ENCODE data around the gene LIX1L. TPM values are rescaled to one million over a fixed set of nuclear protein-coding genes. Genes with fewer than 3 reads are reported as not detected.

LIX1L gene
- total and polyA plus RNA-seq, 2 donors (not counting 3 experiments of a cell fraction or from before 2014, with no cell fraction given), result 54.9 to 56.4 TPM

GRCh38 chr1:145992958-145993617 lies 35.3 kb upstream of the LIX1L start:
- intact Hi-C loops (cut with micrococcal nuclease) (no loop called here), dilution Hi-C loops (cut with MboI; ENCODE audit: extremely low pct_ligation_motif_present, low sequenced_read_pairs) (no loop called here)
- Histone ChIP-seq H3K27me3 (ENCODE audit: control insufficient read depth in 2 of 2, insufficient read depth in 2 of 2, low read length in 2 of 2) (no peaks in the 10 kb centered on the region), H4K20me1 (replicated peaks; ENCODE audit: control insufficient read depth, extremely low read depth, insufficient read depth, low read length) (no peaks in the 10 kb centered on the region), H3K79me2 (ENCODE audit: control insufficient read depth, insufficient read depth, low read length) (peaks cover 10% of the 10 kb centered on the region), H2AFZ (ENCODE audit: low read depth, low read length) (no peak overlapping the region), H3K36me3 (ENCODE audit: control insufficient read depth in 2 of 2, extremely low read depth in 1 of 2, insufficient read depth in 2 of 2, low read length in 2 of 2) (peaks cover 2 to 16% of the 10 kb centered on the region in 2 experiments), H3K4me1 (ENCODE audit: control insufficient read depth, extremely low read depth, insufficient read depth, low read length) (peaks cover 13% of the 10 kb centered on the region), H3K27ac (ENCODE audit: insufficient read depth, low read depth, low read length) (no peak overlapping the region), H3K9me1 (replicated peaks; ENCODE audit: control insufficient read depth, extremely low read depth, insufficient read depth, low read length) (no peaks in the 10 kb centered on the region), H3K4me2 (ENCODE audit: insufficient read depth, low read length) (no peak overlapping the region), H3K9ac (replicated peaks; ENCODE audit: extremely low read depth, insufficient read depth, low read length) (no peak overlapping the region), H3K9me3 (replicated peaks; ENCODE audit: control insufficient read depth, insufficient read depth, low read length) (no peaks in the 10 kb centered on the region), H3K4me3 (replicated peaks in 1 of 3; ENCODE audit: insufficient read depth in 1 of 3, low read depth in 1 of 3, low read length in 3 of 3) (no peak overlapping the region)
- FAIRE-seq (no peak), DNase-seq (ENCODE audit: low read depth, low spot score) (no peak)
- ChIA-PET POLR2A (interaction anchor here (1.4 kb wide), 1 partner anchor 14 kb away, joined by 4 read pairs; no protein-coding TSS in a partner anchor), CTCF (interaction anchor here (10.4 to 20.0 kb wide), 2 partner anchors 13 to 14 kb away, joined by 87 to 496 read pairs; no protein-coding TSS in a partner anchor)
- no TSS peak for BruUV-seq (replicated peaks)
- TF ChIP-seq POLR2A (IDR thresholded peaks at IDR 0.05; ENCODE audit: low read depth, low read length) (no peak), EZH2 (IDR thresholded peaks at IDR 0.05; ENCODE audit: borderline replicate concordance, low read depth, low read length, severe bottlenecking) (no peak), GATA2 (IDR thresholded peaks at IDR 0.05; ENCODE audit: insufficient read depth, insufficient read length, low read depth, low read length) (no peak), JUN (IDR thresholded peaks at IDR 0.05; ENCODE audit: borderline replicate concordance, insufficient read depth, insufficient read length, low read depth) (no peak), MAX (IDR thresholded peaks at IDR 0.05; ENCODE audit: insufficient read depth, insufficient read length) (no peak), POLR2AphosphoS5 (IDR thresholded peaks at IDR 0.05; ENCODE audit: insufficient read depth, low read depth, low read length) (no peak), MYC (IDR thresholded peaks at IDR 0.05; ENCODE audit: low read depth, low read length) (no peak), FOS (IDR thresholded peaks at IDR 0.05; ENCODE audit: borderline replicate concordance, insufficient read depth, low read length) (no peak), CTCF (IDR thresholded peaks at IDR 0.05; ENCODE audit: extremely low read depth in 1 of 2, insufficient read depth in 1 of 2, low read depth in 1 of 2, low read length in 2 of 2) (no peak)
